GM21717 (cell line): ENCODE results near the gene LRRFIP1.

Experiments
- ATAC-seq: cut with Tn5 transposase; IDR thresholded peaks from one replicate; pipeline ENCODE4 v1.9.1; 2021; ENCODE audit warnings: mild to moderate bottlenecking, moderate library complexity; ENCODE audit not compliant: unreplicated experiment

Gene LRRFIP1

GRCh38 chr2:237617587-237617982 lies 9.8 kb upstream of the LRRFIP1 start:
- ATAC-seq, result no peak

GRCh38 chr2:237618449-237618848 lies 8.9 kb upstream of the LRRFIP1 start:
- no peak for ATAC-seq

- ATAC-seq, result no peak
Observed at GRCh38 chr2:237623428-237624403, 3.7 kb upstream of the LRRFIP1 start.

- no peak for ATAC-seq
Observed at GRCh38 chr2:237624565-237624964, 2.8 kb upstream of the LRRFIP1 start.

GRCh38 chr2:237625216-237625705 lies 2.1 kb upstream of the LRRFIP1 start:
- ATAC-seq, result no peak

GRCh38 chr2:237625777-237626176 lies 1.6 kb upstream of the LRRFIP1 start:
- ATAC-seq, result no peak

GRCh38 chr2:237626813-237627440 lies 460 bp upstream of the LRRFIP1 start:
- no peak for ATAC-seq

GRCh38 chr2:237628247-237629187 lies 1.1 kb downstream of the LRRFIP1 start:
- ATAC-seq, result no peak

- ATAC-seq, result no peak
Observed at GRCh38 chr2:237629188-237629534, 1.8 kb downstream of the LRRFIP1 start.

GRCh38 chr2:237629739-237630138 lies 2.4 kb downstream of the LRRFIP1 start:
- ATAC-seq, result no peak

- ATAC-seq, result no peak
Observed at GRCh38 chr2:237630216-237631000, 3.0 kb downstream of the LRRFIP1 start.

- no peak for ATAC-seq
Observed at GRCh38 chr2:237631007-237631785, 3.8 kb downstream of the LRRFIP1 start.

- no peak for ATAC-seq
Observed at GRCh38 chr2:237631801-237632585, 4.6 kb downstream of the LRRFIP1 start.

- ATAC-seq, result no peak
Observed at GRCh38 chr2:237633061-237633561, 5.7 kb downstream of the LRRFIP1 start.

- no peak for ATAC-seq
Observed at GRCh38 chr2:237636578-237636977, 9.2 kb downstream of the LRRFIP1 start.

GRCh38 chr2:237637429-237638135 lies 10.2 kb downstream of the LRRFIP1 start:
- ATAC-seq, result no peak

- ATAC-seq, result no peak
Observed at GRCh38 chr2:237638176-237638575, 10.8 kb downstream of the LRRFIP1 start.
